ENCODE data around the gene UBE2C.
"Not testable (repeated sequence)": the region's sequence is repeated elsewhere in the genome, so short reads cannot be mapped to it uniquely, and the experiment has no call there.

Gene UBE2C

GRCh38 chr20:45796337-45797065 lies 15.9 kb upstream of the UBE2C start:
- no peak for TF ChIP-seq SNAI2 (CRISPR knock-in tag; IDR thresholded peaks at IDR 0.05)
- no peak for TF ChIP-seq ZNF565 (CRISPR knock-in tag; conservative IDR thresholded peaks at IDR 0.05; ENCODE audit: low read depth)
- no peak for TF ChIP-seq PATZ1 (CRISPR knock-in tag; IDR thresholded peaks at IDR 0.05; ENCODE audit: borderline replicate concordance)
- TF ChIP-seq BACH2 (CRISPR knock-in tag; IDR thresholded peaks at IDR 0.05; ENCODE audit: borderline replicate concordance), result no peak
- TF ChIP-seq ZNF8 (CRISPR knock-in tag; IDR thresholded peaks at IDR 0.05), result no peak
- TF ChIP-seq TSHZ2 (CRISPR knock-in tag; IDR thresholded peaks at IDR 0.05), result no peak
- TF ChIP-seq CSDC2 (CRISPR knock-in tag; IDR thresholded peaks at IDR 0.05), result no peak
- TF ChIP-seq ESRRG (CRISPR knock-in tag; IDR thresholded peaks at IDR 0.05), result no peak
- TF ChIP-seq ZFP3 (CRISPR knock-in tag; IDR thresholded peaks at IDR 0.05), result no peak
- TF ChIP-seq TOX (CRISPR knock-in tag; IDR thresholded peaks at IDR 0.05; ENCODE audit: borderline replicate concordance), result no peak
- TF ChIP-seq ZC3H10 (CRISPR knock-in tag; IDR thresholded peaks at IDR 0.05), result no peak
- no peak for TF ChIP-seq PPARA (CRISPR knock-in tag; IDR thresholded peaks at IDR 0.05; ENCODE audit: borderline replicate concordance)
- no peak for TF ChIP-seq ZNF70 (CRISPR knock-in tag; IDR thresholded peaks at IDR 0.05)
- no peak for TF ChIP-seq ISL1 (CRISPR knock-in tag; IDR thresholded peaks at IDR 0.05)
- TF ChIP-seq ARNTL (CRISPR knock-in tag; IDR thresholded peaks at IDR 0.05; ENCODE audit: borderline replicate concordance, low read depth), result no peak
- no peak for TF ChIP-seq ZFP30 (CRISPR knock-in tag; IDR thresholded peaks at IDR 0.05)
- TF ChIP-seq GLIS3 (CRISPR knock-in tag; IDR thresholded peaks at IDR 0.05), result no peak
- ATAC-seq, result no peak

DNA sequence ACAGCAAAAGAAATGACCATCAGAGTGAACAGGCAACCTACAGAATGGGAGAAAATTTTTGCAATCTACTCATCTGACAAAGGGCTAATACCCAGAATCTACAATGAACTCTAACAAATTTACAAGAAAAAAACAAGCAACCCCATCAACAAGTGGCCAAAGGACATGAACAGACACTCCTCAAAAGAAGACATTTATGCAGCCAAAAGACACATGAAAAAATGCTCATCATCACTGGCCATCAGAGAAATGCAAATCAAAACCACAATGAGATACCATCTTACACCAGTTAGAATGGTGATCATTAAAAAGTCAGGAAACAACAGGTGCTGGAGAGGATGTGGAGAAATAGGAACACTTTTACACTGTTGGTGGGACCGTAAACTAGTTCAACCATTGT lies 14.9 kb upstream of the UBE2C start:
- not testable (repeated sequence) for ATAC-seq

DNA sequence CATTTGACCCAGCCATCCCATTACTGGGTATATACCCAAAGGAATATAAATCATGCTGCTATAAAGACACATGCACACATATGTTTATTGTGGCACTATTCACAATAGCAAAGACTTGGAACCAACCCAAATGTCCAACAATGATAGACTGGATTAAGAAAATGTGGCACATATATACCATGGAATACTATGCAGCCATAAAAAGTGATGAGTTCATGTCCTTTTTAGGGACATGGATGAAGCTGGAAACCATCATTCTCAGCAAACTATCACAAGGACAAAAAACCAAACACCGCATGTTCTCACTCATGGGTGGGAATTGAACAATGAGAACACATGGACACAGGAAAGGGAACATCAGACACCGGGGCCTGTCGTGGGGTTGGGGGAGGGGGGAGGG lies 14.5 kb upstream of the UBE2C start:
- not testable (repeated sequence) for ATAC-seq

DNA sequence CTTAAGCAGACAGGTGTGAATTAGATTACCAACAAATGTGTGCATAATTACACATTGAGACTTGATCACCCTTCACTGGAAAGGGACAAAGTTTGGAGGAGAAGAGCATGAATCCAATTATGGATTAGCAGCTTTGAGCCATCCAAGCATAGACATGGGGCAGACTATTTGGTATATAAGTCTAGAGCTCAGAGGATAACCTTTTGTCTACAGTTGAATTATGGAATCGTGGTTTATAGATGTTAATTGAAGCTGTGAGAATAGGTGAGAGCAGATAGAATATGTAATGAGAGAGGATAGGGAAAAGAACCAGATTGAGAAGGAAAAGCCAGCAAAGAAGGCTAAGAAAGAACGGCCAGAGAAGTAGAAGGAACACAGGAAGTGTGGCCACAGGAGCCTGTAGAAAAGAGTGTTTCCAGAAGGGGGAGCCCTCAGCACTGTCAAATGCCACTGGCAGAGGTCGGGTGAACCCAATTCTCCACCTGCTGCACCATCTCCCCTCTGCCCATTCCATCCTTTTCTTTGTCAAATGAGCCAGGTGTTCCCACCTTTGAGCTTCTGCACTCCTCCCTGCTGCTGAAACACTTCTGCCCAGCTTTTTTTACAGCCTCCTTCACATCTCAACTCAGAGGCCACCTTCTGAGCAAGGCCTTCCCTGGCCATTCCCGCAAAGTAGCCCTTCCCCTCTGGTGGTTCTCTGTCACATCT lies 13.4 kb upstream of the UBE2C start:
- TF ChIP-seq PPARA (CRISPR knock-in tag; IDR thresholded peaks at IDR 0.05; ENCODE audit: borderline replicate concordance) (no peak), ZC3H10 (CRISPR knock-in tag; IDR thresholded peaks at IDR 0.05) (no peak), ZNF70 (CRISPR knock-in tag; IDR thresholded peaks at IDR 0.05) (no peak), ZNF8 (CRISPR knock-in tag; IDR thresholded peaks at IDR 0.05) (no peak), TOX (CRISPR knock-in tag; IDR thresholded peaks at IDR 0.05; ENCODE audit: borderline replicate concordance) (no peak), ZNF565 (CRISPR knock-in tag; conservative IDR thresholded peaks at IDR 0.05; ENCODE audit: low read depth) (no peak), SNAI2 (CRISPR knock-in tag; IDR thresholded peaks at IDR 0.05) (no peak), TSHZ2 (CRISPR knock-in tag; IDR thresholded peaks at IDR 0.05) (no peak), GLIS3 (CRISPR knock-in tag; IDR thresholded peaks at IDR 0.05) (no peak), RARB (CRISPR knock-in tag; IDR thresholded peaks at IDR 0.05) (no peak), ZFP3 (CRISPR knock-in tag; IDR thresholded peaks at IDR 0.05) (no peak)
- TF ChIP-seq, protein P1, sequence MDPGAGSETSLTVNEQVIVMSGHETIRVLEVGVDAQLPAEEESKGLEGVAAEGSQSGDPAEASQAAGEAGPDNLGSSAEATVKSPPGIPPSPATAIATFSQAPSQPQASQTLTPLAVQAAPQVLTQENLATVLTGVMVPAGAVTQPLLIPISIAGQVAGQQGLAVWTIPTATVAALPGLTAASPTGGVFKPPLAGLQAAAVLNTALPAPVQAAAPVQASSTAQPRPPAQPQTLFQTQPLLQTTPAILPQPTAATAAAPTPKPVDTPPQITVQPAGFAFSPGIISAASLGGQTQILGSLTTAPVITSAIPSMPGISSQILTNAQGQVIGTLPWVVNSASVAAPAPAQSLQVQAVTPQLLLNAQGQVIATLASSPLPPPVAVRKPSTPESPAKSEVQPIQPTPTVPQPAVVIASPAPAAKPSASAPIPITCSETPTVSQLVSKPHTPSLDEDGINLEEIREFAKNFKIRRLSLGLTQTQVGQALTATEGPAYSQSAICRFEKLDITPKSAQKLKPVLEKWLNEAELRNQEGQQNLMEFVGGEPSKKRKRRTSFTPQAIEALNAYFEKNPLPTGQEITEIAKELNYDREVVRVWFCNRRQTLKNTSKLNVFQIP (CRISPR knock-in tag; IDR thresholded peaks at IDR 0.05; ENCODE audit: borderline replicate concordance, low read depth), result no peak
- peak; percentile 99 for ATAC-seq

All from SK-N-SH treated with all-trans-retinoic acid at 6 μM for 48 hours (cell line).